ENCODE results near the gene HBA1.
"Not testable (repeated sequence)": the region's sequence is repeated elsewhere in the genome, so short reads cannot be mapped to it uniquely, and the experiment has no call there.

Gene HBA1

DNA sequence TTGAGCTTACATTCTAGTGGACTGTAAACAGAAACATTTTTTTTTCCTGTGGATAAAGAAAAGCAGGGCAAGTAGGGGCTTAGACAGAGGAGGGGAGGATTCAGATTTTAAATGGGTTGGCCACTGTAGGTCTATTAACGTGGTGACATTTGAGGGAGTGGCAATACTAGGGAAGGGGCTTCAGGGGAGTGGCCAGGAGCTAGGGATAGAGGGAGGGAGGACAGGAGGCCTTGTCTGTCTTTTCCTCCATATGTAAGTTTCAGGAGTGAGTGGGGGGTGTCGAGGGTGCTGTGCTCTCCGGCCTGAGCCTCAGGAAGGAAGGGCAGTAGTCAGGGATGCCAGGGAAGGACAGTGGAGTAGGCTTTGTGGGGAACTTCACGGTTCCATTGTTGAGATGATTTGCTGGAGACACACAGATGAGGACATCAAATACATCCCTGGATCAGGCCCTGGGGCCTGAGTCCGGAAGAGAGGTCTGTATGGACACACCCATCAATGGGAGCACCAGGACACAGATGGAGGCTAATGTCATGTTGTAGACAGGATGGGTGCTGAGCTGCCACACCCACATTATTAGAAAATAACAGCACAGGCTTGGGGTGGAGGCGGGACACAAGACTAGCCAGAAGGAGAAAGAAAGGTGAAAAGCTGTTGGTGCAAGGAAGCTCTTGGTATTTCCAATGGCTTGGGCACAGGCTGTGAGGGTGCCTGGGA, 17.2 kb upstream of the HBA1 start:
- no peak for FAIRE-seq
- DNase-seq (ENCODE audit: low spot score), result no peak

DNA sequence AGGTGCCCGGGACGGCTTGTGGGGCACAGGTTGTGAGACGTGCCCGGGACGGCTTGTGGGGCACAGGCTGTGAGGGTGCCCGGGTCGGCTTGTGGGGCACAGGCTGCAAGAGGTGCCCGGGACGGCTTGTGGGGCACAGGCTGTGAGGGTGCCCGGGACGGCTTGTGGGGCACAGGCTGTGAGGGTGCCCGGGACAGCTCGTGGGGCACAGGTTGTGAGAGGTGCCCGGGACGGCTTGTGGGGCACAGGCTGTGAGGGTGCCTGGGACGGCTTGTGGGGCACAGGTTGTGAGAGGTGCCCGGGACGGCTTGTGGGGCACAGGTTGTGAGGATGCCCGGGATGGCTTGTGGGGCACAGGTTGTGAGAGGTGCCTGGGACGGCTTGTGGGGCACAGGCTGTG, 16.2 kb upstream of the HBA1 start:
- FAIRE-seq; DNase-seq (ENCODE audit: low spot score): not testable (repeated sequence)

DNA sequence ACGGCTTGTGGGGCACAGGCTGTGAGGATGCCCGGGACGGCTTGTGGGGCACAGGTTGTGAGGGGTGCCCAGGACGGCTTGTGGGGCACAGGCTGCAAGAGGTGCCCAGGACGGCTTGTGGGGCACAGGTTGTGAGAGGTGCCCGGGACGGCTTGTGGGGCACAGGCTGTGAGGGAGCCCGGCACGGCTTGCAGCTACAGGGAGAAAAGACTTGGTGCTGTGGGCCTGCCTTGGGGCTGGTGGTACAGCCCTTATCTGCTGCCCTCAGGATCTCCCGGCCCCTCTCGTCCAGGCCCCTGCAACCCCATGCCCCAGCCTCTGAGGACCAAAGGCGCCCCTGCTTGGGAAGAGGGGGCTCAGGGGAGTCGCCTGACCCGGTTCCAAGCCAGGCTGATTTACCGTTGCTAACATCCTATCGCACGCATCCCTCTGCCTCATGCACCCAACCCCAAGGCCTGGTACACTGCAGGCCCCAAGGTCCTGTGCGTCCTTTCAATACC, 15.7 kb upstream of the HBA1 start:
- no peak for DNase-seq (ENCODE audit: low spot score)
- FAIRE-seq, result no peak

DNA sequence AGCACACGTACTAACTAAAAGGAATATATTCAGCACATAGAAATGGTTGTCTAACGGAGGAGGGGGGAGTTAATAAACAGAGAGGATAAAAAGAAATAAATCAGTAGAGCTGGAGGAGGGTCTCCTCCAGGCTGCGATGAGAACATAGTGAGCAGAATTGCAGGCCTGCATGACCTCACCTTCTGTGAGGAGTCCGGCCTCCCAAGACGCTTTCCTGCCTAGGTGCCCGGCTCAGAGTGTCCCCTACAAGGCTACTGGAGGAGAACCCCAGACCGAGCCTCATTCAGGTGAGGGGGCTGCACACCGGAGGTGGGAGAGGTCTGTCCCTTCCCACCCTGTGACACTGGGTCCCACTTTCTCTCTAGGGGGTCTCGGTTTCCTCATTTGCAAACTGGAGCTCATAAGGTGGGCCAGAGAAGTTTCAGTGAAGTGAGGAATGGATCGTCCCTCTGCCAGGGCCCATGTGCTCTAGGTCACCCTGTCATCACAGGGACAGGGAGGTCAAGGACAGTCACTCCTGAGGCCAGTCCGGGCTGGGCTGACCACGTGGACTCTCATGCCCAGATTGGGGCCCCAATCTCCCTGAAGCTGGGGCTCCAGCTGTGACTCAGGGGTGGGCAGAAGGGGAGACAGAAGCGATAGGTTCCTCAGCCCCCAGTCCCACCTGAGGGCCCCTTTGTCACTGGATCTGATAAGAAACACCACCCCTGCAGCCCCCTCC, 14.0 kb upstream of the HBA1 start:
- DNase-seq (ENCODE audit: low spot score), result no peak
- no peak for FAIRE-seq

DNA sequence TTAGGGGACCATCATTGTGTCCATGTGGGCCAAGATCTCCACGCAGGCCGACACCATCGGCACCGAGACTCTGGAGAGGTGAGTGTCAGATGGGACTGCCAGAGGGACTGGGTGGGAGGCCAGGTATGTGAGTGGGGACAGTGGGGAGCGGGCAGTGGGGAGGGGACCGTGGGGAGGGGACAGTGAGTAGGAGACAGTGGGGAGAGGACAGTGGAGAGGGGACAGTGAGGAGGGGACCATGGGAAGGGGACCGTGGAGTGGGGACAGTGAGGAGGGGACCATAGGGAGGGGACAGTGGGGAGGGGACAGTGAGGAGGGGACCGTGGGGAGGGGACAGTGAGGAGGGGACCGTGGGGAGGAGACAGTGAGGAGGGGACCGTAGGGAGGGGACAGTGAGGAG, 13.3 kb upstream of the HBA1 start:
- not testable (repeated sequence) for DNase-seq (ENCODE audit: low spot score); FAIRE-seq

DNA sequence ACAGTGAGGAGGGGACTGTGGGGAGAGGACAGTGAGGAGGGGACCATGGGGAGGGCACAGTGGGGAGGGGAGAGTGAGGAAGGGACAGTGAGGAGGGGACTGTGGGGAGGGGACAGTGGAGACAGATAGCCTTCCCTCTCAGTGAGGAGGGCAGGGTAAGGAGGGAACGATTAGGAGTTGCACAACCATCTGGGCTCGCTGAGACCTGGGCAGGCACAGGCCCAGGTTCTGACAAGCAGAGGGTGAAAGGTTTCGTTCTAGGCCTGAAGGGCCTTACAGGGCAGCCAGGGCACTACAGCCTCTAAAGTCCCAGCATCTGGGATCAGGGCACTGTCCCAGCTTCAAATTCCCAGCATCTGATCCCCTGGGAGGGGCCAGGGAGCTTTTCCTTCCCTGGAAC, 12.8 kb upstream of the HBA1 start:
- DNase-seq (ENCODE audit: low spot score), result not testable (repeated sequence)
- FAIRE-seq, result peak; percentile 32

DNA sequence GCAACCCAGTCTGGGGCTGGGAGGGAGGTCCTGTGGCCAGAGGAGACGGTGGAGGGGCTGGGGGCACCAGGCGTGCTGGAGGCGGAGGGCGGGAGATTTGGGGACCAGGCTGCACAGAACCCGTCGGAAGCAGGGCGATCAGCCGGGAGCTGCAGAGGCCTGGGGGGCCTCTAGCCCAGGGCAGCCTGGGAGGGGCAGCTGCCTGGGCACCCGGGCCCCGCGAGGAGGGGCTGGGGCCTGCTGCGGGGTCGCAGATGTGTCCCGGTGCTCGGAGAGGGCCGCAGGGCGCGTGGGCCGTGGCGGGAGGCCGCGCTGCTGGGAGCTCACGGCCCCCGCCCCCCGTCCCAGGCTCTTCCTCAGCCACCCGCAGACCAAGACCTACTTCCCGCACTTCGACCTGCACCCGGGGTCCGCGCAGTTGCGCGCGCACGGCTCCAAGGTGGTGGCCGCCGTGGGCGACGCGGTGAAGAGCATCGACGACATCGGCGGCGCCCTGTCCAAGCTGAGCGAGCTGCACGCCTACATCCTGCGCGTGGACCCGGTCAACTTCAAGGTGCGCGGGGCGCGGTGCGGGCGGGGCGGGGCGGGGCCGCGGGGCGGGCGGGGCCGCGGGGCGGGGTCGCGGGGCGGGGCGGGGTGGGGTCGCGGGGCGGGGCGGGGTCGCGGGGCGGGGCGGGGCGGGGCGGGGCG, 12.2 kb upstream of the HBA1 start:
- not testable (repeated sequence) for DNase-seq (ENCODE audit: low spot score)
- peak; percentile 56 for FAIRE-seq

DNA sequence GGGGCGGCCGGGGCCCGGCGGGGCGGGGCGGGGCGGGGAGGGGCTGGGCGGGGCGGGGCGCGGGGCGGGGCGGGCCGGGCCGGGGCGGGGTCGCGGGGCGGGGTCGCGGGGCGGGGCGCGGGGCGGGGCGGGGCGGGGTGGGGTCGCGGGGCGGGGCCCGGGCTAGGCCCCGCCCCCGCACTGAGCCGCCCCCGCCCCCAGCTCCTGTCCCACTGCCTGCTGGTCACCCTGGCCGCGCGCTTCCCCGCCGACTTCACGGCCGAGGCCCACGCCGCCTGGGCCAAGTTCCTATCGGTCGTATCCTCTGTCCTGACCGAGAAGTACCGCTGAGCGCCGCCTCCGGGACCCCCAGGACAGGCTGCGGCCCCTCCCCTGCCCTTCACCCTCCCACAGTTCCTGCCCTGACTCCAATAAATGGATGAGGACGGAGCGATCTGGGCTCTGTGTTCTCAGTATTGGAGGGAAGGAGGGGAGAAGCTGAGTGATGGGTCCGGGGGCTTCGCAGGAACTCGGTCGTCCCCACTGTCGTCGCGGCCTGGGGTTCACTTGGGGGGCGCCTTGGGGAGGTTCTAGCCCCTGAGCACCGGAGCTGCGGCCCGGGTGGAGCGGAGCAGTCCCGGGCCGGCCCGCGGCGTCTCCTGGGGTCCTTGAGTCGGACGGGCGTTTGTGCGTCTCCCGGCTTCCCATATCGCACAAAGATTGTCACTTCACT, 11.5 kb upstream of the HBA1 start:
- FAIRE-seq (no peak), DNase-seq (ENCODE audit: low spot score) (no peak)

DNA sequence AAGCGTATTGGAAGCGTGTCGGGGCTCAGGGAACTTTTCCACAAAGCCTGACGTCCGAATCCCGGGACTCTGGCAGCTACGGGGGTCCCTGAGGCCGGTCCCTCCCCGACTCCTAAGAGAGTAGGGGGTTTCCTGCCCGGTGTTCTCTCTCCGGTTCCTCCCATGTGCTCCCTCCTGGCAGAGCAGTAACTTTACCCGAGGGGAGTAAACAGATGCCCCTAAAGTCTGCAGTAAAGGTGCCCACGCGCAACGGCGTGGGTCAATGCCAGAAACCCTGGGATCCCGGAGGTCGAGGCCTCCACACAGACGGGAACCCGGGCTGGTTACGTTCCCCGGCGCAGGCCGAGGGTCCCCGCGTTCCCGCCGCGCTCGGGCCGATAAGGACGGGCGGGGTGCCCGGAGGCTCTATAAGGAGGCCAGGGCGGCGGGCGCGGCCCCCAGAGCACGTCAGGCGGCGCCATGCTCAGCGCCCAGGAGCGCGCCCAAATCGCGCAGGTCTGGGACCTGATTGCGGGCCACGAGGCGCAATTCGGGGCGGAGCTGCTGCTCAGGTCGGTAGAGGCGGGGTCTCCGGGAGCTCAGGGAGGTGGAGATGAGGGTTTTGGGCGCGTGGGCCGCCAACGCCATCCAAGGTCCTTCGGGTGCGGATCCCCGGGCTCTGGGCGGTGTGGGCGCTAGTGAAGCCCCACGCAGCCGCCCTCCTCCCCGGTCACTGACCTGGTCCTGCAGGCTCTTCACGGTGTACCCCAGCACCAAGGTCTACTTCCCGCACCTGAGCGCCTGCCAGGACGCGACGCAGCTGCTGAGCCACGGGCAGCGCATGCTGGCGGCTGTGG, 10.7 kb upstream of the HBA1 start, which contains the start of gene HBM:
HBM (plus strand) TSS at position 440 of the 836 bp plus-strand sequence; CDS start at position 460, 20 bp downstream.
- no peak for FAIRE-seq
- no peak for DNase-seq (ENCODE audit: low spot score)

DNA sequence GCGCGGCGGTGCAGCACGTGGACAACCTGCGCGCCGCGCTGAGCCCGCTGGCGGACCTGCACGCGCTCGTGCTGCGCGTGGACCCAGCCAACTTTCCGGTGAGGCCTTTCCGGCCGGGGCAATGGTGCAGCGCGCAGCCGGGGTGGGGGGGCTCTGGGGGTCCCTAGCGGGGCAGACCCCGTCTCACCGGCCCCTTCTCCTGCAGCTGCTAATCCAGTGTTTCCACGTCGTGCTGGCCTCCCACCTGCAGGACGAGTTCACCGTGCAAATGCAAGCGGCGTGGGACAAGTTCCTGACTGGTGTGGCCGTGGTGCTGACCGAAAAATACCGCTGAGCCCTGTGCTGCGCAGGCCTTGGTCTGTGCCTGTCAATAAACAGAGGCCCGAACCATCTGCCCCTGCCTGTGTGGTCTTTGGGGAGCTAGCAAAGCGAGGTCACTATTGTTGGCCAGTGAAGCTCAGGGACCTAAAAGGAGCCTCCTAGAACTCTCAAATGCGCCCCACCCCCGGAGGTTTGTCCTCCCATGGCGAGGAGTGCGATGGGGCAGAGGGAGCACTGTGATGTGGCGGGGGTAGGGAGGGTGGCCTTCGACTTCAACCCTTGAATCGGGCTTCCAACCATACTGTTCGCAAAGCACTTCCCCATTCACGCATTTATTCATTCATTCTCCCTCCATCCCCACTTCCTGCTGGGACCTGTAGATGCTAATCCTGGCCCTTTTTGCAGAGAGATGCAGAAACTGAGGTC, 9.9 kb upstream of the HBA1 start:
- FAIRE-seq (no peak), DNase-seq (ENCODE audit: low spot score) (no peak)

DNA sequence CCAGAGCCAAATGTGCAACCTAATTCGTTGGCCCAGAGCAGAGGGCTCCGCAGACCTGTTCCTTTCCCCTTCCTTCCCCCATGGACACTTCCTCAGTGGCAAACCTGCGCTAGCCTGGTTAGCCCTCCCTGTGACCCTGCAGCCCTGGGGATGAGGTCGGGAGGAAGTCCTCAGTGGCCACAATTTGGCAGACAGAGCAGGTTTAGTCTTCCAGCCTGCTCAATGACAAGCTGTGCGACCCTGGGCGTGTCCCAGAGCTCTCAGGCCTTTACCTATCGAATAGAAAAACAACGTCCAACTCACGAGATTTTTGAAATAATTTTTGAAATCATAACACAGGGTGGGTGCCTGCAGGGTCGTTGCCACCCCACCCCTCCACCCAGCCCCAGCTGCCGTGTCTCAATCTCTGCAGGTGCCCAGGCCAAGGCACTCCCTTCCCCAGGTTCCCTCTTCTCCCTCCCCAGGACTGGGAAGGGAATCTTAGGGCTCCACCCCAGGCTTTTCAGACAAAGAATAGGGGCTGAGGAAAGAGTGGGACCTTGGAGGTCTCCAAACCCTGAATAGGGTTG, 9.3 kb upstream of the HBA1 start:
- DNase-seq (ENCODE audit: low spot score) (no peak), FAIRE-seq (no peak)

DNA sequence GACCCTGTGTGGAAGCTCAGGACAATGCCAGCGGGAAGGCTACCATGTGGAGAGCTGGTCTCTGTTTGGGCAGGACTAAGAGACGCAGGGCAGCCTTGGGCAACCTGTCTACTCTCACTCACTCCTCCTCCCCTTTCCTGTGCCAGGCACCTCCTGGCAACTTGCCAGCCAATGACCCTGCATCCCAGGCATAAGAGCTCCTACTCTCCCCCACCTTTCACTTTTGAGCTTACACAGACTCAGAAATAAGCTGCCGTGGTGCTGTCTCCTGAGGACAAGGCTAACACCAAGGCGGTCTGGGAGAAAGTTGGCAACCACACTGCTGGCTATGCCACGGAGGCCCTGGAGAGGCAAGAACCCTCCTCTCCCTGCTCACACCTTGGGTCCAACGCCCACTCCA, 8.1 kb upstream of the HBA1 start:
- FAIRE-seq (no peak), DNase-seq (ENCODE audit: low spot score) (no peak)

DNA sequence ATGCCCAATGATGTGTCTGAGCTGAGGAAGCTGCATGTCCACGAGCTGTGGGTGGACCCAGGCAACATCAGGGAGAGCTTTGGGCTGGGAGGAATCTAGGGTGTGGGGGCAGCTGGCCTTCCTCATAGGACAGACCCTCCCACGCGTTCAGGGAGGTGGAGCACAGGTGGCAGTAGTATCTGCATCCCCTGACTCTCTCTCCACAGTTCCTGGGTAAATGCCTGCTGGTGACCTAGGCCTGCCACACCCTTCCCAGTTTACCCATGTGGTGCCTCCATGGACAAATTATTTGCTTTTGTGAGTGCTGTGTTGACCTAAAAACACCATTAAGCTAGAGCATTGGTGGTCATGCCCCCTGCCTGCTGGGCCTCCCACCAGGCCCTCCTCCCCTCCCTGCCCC, 7.5 kb upstream of the HBA1 start:
- FAIRE-seq, result no peak
- DNase-seq (ENCODE audit: low spot score), result no peak

DNA sequence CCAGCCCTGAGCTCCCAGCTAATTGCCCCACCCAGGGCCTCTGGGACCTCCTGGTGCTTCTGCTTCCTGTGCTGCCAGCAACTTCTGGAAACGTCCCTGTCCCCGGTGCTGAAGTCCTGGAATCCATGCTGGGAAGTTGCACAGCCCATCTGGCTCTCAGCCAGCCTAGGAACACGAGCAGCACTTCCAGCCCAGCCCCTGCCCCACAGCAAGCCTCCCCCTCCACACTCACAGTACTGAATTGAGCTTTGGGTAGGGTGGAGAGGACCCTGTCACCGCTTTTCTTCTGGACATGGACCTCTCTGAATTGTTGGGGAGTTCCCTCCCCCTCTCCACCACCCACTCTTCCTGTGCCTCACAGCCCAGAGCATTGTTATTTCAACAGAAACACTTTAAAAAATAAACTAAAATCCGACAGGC, 6.4 kb upstream of the HBA1 start:
- DNase-seq (ENCODE audit: low spot score); FAIRE-seq: not testable (repeated sequence)

DNA sequence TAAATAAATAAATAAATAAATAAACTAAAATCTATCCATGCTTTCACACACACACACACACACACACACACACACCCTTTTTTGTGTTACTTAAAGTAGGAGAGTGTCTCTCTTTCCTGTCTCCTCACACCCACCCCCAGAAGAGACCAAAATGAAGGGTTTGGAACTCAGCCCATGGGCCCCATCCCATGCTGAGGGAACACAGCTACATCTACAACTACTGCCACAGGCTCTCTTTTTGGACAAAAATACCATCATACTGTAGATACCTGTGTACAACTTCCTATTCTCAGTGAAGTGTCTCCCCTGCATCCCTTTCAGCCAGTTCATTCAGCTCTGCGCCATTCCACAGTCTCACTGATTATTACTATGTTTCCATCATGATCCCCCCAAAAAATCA, 5.7 kb upstream of the HBA1 start:
- no peak for FAIRE-seq

DNA sequence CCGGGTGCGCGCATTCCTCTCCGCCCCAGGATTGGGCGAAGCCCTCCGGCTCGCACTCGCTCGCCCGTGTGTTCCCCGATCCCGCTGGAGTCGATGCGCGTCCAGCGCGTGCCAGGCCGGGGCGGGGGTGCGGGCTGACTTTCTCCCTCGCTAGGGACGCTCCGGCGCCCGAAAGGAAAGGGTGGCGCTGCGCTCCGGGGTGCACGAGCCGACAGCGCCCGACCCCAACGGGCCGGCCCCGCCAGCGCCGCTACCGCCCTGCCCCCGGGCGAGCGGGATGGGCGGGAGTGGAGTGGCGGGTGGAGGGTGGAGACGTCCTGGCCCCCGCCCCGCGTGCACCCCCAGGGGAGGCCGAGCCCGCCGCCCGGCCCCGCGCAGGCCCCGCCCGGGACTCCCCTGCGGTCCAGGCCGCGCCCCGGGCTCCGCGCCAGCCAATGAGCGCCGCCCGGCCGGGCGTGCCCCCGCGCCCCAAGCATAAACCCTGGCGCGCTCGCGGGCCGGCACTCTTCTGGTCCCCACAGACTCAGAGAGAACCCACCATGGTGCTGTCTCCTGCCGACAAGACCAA, 4.0 kb upstream of the HBA1 start, which contains the start of gene HBA2:
HBA2 (plus strand) TSS at position 503 of the 568 bp plus-strand sequence; CDS start at position 540, 37 bp downstream.
- not testable (repeated sequence) for FAIRE-seq

More for the DNA sequence above, 5.7 kb upstream of the HBA1 start:
- DNase-seq (ENCODE audit: low spot score), result no peak

DNA sequence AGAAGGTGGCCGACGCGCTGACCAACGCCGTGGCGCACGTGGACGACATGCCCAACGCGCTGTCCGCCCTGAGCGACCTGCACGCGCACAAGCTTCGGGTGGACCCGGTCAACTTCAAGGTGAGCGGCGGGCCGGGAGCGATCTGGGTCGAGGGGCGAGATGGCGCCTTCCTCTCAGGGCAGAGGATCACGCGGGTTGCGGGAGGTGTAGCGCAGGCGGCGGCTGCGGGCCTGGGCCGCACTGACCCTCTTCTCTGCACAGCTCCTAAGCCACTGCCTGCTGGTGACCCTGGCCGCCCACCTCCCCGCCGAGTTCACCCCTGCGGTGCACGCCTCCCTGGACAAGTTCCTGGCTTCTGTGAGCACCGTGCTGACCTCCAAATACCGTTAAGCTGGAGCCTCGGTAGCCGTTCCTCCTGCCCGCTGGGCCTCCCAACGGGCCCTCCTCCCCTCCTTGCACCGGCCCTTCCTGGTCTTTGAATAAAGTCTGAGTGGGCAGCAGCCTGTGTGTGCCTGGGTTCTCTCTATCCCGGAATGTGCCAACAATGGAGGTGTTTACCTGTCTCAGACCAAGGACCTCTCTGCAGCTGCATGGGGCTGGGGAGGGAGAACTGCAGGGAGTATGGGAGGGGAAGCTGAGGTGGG, 3.1 kb upstream of the HBA1 start:
- not testable (repeated sequence) for DNase-seq (ENCODE audit: low spot score); FAIRE-seq

More for the DNA sequence above, 4.0 kb upstream of the HBA1 start, which contains the start of gene HBA2:
- not testable (repeated sequence) for DNase-seq (ENCODE audit: low spot score)

Measured in urothelium cell line (cell line).